Lower leg skin (tissue), 4 donors: ENCODE results near the gene ARHGAP30. TPM values are rescaled to one million over a fixed set of nuclear protein-coding genes. Genes with fewer than 3 reads are reported as not detected.
A peak's percentile ranks its signal among the peaks of the same experiment; 100 is the strongest.

Experiments
- DNase-seq, 2 donors: peaks; one replicate each; pipeline ENCODE4 v3.0.0-alpha.2; 2019; ENCODE audit warnings: low spot score in 2 of 2
- H3K4me3 ChIP-seq: fragments of 200-600 bp; sonication (generic); 2 replicates; pipeline ENCODE4 v1.5.1; 2017; ENCODE audit warnings: mild to moderate bottlenecking, low read depth; ENCODE audit not compliant: poor library complexity, severe bottlenecking
- CTCF ChIP-seq, 3 donors: fragments of 450-650 bp; IDR thresholded peaks; one replicate each; pipeline ENCODE4 v1.5.1; 2016; ENCODE audit warnings: antibody characterized with exemption in 3 of 3, mild to moderate bottlenecking in 3 of 3, moderate library complexity in 2 of 3
- POLR2A ChIP-seq, 2 donors: fragments of 450-650 bp; IDR thresholded peaks; one replicate each; pipeline ENCODE4 v1.6.1; 2016 to 2017; ENCODE audit warnings: antibody characterized with exemption in 2 of 2, mild to moderate bottlenecking in 1 of 2, moderate library complexity in 1 of 2
- WGBS, 2 donors: methylation state at CpG; one replicate each; pipeline ENCODE4 v1.1.5; 2018; 5-methylcytosine and 5-hydroxymethylcytosine counted together
- intact Hi-C: fragments of 100-400 bp; cut with DNase I; formaldehyde crosslinking; loops from one replicate; pipeline ENCODE4 v1.15.0; 2023; ENCODE audit warnings: low total_unique reads
- total RNA-seq, 4 donors: library from RNA; depleted of rRNA; stranded (reverse); fragments of >200 nt; gene quantifications; one replicate each; pipeline ENCODE4 v1.1.0, GENCODE V29; 2016

ARHGAP30 gene
- total RNA-seq, 4 donors from 2014 or later = 8.5 to 14.8 (median 9.9) TPM

GRCh38 chr1:161091796-161092507 is 22.3 kb upstream of the ARHGAP30 start:
- TF ChIP-seq POLR2A (IDR thresholded peaks at IDR 0.05) (no peak), CTCF (IDR thresholded peaks at IDR 0.05) (no peak)
- no peak overlapping the region for H3K4me3 ChIP-seq
- peak in 1 of 2 donors; percentile 50 for DNase-seq
- intact Hi-C loops = loop anchor here (10.0 kb wide), 1 partner anchor 367 kb away; no protein-coding TSS in a partner anchor
- 84 to 91% methylated on average over 7 of the region's 7 CpGs for WGBS, 2 donors

GRCh38 chr1:161091093-161091492 is 21.4 kb upstream of the ARHGAP30 start:
- 88 to 89% methylated on average over 5 of the region's 5 CpGs for WGBS, 2 donors
- TF ChIP-seq POLR2A (IDR thresholded peaks at IDR 0.05) = no peak
- TF ChIP-seq CTCF (IDR thresholded peaks at IDR 0.05) = no peak
- H3K4me3 ChIP-seq = no peak overlapping the region
- intact Hi-C loops = loop anchor here (10.0 kb wide), 1 partner anchor 366 kb away; no protein-coding TSS in a partner anchor
- DNase-seq = no peak

GRCh38 chr1:161090617-161091016 is 20.9 kb upstream of the ARHGAP30 start:
- 75 to 77% methylated on average over 3 of the region's 3 CpGs for whole genome bisulfite sequencing, 2 donors
- intact Hi-C loops = loop anchor here (10.0 kb wide), 1 partner anchor 366 kb away; no protein-coding TSS in a partner anchor
- DNase-seq = no peak
- no peak for TF ChIP-seq CTCF (IDR thresholded peaks at IDR 0.05)
- TF ChIP-seq POLR2A (IDR thresholded peaks at IDR 0.05) = no peak
- H3K4me3 ChIP-seq = no peak overlapping the region

GRCh38 chr1:161089938-161090337 is 20.2 kb upstream of the ARHGAP30 start:
- WGBS, 2 donors = 90 to 91% methylated on average over 5 of the region's 5 CpGs
- intact Hi-C loops = loop anchor here (10.0 kb wide), 1 partner anchor 365 kb away; no protein-coding TSS in a partner anchor
- H3K4me3 ChIP-seq = no peak overlapping the region
- TF ChIP-seq CTCF (IDR thresholded peaks at IDR 0.05) = no peak
- TF ChIP-seq POLR2A (IDR thresholded peaks at IDR 0.05) = no peak
- no peak for DNase-seq

GRCh38 chr1:161089251-161089924 is 19.7 kb upstream of the ARHGAP30 start, which contains the start of gene NECTIN4:
TSS of gene NECTIN4 (minus strand) at chr1:161089558. CDS start at chr1:161089296, 262 bp downstream.
- TF ChIP-seq POLR2A (IDR thresholded peaks at IDR 0.05) (no peak), CTCF (IDR thresholded peaks at IDR 0.05) (no peak)
- WGBS, 2 donors = 40 to 50% methylated on average over 15 to 21 of the region's 22 CpGs
- DNase-seq = peak in 1 of 2 donors; percentile 89
- intact Hi-C loops = no loop called here
- peak within 1 kb of the TSS; percentile 18 for H3K4me3 ChIP-seq
